IMR-90 (cell line): ENCODE measurements around the gene RAPGEF5.

ENCODE experiments used
- BHLHE40 ChIP-seq: fragments of 150-350 bp; IDR thresholded peaks from 2 replicates; pipeline ENCODE4 v1.6.1; 2016; ENCODE audit warnings: mild to moderate bottlenecking, low read depth, low read length
- CEBPB ChIP-seq: IDR thresholded peaks from 2 replicates; pipeline ENCODE4 v1.6.1; 2012; ENCODE audit warnings: low read depth, low read length, improper control_type of control experiment
- CTCF ChIP-seq: conservative IDR thresholded peaks from 2 replicates; pipeline ENCODE4 v1.5.1; 2012; ENCODE audit warnings: mild to moderate bottlenecking, low read depth, low read length, improper control_type of control experiment
- POLR2A ChIP-seq: IDR thresholded peaks from 2 replicates; pipeline ENCODE4 v1.6.1; 2012; ENCODE audit warnings: mild to moderate bottlenecking, low read depth, low read length
- RAD21 ChIP-seq: IDR thresholded peaks from 2 replicates; pipeline ENCODE4 v1.6.1; 2012; ENCODE audit warnings: low read length, improper control_type of control experiment
- RFX5 ChIP-seq: IDR thresholded peaks from 2 replicates; pipeline ENCODE4 v1.8.0; 2012; ENCODE audit warnings: low read depth, mild to moderate bottlenecking, low read length, moderate library complexity
- USF2 ChIP-seq: fragments of 150-350 bp; IDR thresholded peaks from 2 replicates; pipeline ENCODE4 v1.6.1; 2017; ENCODE audit warnings: mild to moderate bottlenecking, antibody characterized with exemption, low read length, low read depth

GRCh38 chr7:22159341-22159740 is 197.6 kb downstream of the RAPGEF5 start:
- TF ChIP-seq CTCF (no peak), POLR2A (no peak), RFX5 (no peak), RAD21 (no peak), BHLHE40 (no peak), USF2 (no peak), CEBPB (no peak)
